Astrocyte of the spinal cord (primary cell): ENCODE measurements around the gene CCR5.

ENCODE experiments used
- DNase-seq: peaks from one replicate; pipeline ENCODE4 v3.0.0; 2011; ENCODE audit warnings: low read depth, low spot score
- H3K4me3 ChIP-seq: 2 replicates; pipeline ENCODE4 v1.5.1; 2011; ENCODE audit warnings: low read depth, mild to moderate bottlenecking, low read length, moderate library complexity
- in situ Hi-C: cut with HindIII; loops from 2 replicates; pipeline ENCODE4 v1.10.0; 2017; ENCODE audit warnings: low sequenced_read_pairs
- TF ChIP-seq, protein P1 (sequence below): IDR thresholded peaks from 2 replicates; pipeline ENCODE4 v1.5.1; 2012; ENCODE audit warnings: low read depth, mild to moderate bottlenecking, low read length, inconsistent platforms

Gene CCR5

DNA sequence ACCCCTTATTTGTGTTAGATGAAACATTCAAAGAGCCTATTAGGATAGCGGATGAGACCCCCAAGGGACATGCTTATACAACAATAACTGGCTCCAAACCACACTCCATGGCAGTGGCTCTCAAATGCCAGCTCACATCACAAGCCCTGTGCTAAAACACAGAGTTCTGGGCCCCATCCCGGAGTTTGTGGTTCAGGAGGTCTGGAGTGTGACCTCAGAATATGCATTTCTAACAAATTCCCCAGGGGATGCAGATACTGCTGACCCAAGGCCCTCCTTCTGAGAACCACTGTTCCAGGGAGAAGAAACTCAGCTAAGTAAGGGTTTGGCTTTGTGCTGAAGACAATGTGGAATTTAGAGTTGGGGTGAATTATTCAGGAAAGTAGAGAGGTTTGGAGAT is 39.9 kb downstream of the CCR5 start:
- TF ChIP-seq, protein P1, sequence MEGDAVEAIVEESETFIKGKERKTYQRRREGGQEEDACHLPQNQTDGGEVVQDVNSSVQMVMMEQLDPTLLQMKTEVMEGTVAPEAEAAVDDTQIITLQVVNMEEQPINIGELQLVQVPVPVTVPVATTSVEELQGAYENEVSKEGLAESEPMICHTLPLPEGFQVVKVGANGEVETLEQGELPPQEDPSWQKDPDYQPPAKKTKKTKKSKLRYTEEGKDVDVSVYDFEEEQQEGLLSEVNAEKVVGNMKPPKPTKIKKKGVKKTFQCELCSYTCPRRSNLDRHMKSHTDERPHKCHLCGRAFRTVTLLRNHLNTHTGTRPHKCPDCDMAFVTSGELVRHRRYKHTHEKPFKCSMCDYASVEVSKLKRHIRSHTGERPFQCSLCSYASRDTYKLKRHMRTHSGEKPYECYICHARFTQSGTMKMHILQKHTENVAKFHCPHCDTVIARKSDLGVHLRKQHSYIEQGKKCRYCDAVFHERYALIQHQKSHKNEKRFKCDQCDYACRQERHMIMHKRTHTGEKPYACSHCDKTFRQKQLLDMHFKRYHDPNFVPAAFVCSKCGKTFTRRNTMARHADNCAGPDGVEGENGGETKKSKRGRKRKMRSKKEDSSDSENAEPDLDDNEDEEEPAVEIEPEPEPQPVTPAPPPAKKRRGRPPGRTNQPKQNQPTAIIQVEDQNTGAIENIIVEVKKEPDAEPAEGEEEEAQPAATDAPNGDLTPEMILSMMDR, result no peak
- DNase-seq, result no peak
- no peak overlapping the region for H3K4me3 ChIP-seq
- in situ Hi-C loops, result no loop called here

DNA sequence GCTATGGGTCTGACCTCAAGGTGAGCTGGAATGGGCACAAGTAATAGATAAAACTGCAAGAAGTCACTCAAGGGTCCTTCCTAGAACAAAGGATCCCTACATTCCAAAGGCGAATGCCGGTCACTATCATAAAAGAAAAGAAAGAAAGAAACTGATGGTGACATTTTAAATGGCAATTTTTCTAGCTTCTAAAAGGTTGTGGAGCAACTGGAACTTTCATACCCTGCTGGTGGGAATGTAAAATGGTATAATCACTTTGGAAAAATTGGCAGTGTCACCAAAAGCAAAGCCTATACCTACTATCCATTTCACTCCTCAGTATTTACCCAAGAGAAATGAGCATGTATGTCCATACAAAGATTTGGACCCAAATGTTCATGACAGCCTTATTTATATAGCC is 40.5 kb downstream of the CCR5 start:
- TF ChIP-seq, protein P1, result no peak
- in situ Hi-C loops, result no loop called here
- no peak for DNase-seq
- H3K4me3 ChIP-seq, result no peak overlapping the region

DNA sequence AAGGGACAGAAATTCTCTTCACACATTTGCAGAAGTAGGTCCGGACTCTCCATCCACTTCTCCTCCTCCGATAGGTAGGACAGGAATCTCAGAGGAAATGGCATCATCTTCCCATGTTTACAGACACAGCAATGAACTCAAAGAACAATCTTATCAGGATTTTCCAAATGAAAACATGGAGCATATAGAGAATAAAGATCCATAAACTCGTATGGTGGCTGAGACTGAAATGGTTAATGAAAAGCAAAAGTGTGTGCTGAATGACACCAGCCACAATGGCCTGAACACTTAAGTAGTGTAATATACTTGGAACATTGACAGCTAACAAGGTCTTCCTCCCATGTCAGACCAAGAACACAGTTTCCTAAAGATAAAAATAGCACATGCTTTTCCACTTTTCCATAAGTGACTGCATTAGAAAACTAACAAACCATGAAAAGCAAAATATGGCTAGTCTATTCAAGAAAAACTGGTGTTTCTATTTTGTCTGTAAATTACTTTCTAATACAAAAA is 42.1 kb downstream of the CCR5 start:
- in situ Hi-C loops, result no loop called here
- DNase-seq, result no peak
- H3K4me3 ChIP-seq, result no peak overlapping the region
- TF ChIP-seq, protein P1, result no peak

DNA sequence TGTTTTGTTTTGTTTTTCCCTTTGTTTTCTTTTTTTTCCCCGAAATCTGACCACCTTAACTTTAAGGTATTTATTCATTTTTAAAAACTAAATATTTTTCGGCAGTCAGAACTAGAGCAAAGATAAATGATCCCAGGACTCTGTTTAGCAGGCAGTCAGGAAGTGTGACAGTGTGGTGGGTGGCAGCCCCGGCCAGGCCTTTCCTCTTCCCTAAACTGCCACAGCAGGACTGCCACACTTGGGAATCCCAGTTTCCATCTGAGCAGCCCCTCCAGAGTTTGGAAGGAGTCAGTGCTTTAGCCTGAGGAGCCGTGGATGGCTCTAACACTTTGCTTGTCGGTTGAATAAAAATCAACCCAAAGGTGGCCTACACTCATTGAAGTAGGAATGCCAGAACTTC is 43.2 kb downstream of the CCR5 start:
- no peak overlapping the region for H3K4me3 ChIP-seq
- no peak for DNase-seq
- in situ Hi-C loops, result no loop called here
- TF ChIP-seq, protein P1, result no peak

DNA sequence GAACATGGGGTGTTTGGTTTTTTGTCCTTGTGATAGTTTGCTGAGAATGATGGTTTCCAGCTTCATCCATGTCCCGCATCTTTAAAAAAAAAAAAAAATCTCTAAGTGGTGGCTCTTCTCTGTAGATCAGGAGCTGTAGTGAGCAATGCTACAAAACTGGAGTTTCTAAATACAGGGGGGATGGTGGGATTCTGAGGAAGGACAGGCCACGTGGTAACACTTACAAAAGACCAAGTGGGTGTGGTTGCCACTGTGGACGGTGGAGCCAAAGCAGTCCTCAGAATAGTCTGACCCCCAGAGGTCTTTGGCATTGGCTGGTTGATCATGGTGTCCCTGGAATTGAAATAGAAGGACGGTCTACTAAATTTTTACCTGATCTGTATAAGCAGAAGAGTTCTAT is 44.0 kb downstream of the CCR5 start:
- in situ Hi-C loops, result no loop called here
- DNase-seq, result no peak
- no peak overlapping the region for H3K4me3 ChIP-seq
- TF ChIP-seq, protein P1, result no peak

DNA sequence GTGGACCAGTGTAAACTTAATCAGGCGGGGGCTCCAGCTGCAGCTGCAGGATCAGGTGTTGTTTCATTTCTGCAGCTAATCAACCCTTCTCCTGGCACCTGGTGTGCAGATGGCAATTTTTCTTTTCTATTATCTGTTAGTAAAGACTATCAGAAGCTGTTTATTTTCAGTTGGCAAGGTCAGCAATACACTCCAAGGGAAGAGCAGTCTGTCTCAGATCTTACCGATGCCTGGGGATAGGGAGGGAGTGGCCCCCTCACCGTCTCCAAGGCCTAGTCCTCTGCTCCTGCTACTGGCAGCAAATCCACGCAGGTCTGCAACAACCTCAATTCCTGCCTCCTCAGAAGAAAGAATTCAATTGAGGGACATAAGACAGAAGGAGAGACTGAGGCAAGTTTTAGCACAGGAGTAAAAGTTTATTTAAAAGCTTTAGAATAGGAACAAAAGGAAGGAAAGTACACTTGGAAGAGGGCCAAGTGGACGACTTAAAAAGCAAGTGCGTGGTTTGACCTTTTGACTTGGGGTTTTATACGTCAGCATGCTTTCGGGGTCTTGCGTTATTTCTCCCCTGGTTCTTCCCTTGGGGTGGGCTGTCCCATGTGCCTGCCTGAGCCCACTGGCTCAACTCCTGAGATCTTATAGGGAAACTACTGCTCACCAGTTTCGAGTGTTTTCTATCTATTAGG is 45.5 kb downstream of the CCR5 start:
- H3K4me3 ChIP-seq, result no peak overlapping the region
- DNase-seq, result no peak
- in situ Hi-C loops, result no loop called here
- TF ChIP-seq, protein P1, result no peak
